Ovary (tissue), 3 donors: ENCODE data around the gene MIF.

Experiments
- CTCF ChIP-seq, 3 donors: fragments of 450-650 bp in 2 of 3; fragments of 200-600 bp in 1 of 3; IDR thresholded peaks; one replicate each; pipeline versions ENCODE4 v1.5.1 to v1.8.0; 2016 to 2022; ENCODE audit warnings: antibody characterized with exemption in 3 of 3, mild to moderate bottlenecking in 1 of 3
- POLR2A ChIP-seq: fragments of 450-650 bp; IDR thresholded peaks from one replicate; pipeline ENCODE4 v1.6.1; 2017; ENCODE audit warnings: antibody characterized with exemption, mild to moderate bottlenecking, moderate library complexity
- donor health status: DM: no; HTN: no; CAD: no.

- TF ChIP-seq CTCF (IDR thresholded peaks at IDR 0.05) = no peak
- TF ChIP-seq POLR2A = no peak
Observed at GRCh38 chr22:23922921-23923320, 28.7 kb downstream of the MIF start.
